GM13977 (cell line): ENCODE data around the gene IPCEF1.

ENCODE experiments used
- DNase-seq: peaks from one replicate; pipeline ENCODE4 v3.0.0; 2012; ENCODE audit warnings: low spot score
- CTCF ChIP-seq: IDR thresholded peaks from 2 replicates; pipeline ENCODE4 v1.5.1; 2012; ENCODE audit warnings: mild to moderate bottlenecking, control low read depth; ENCODE audit not compliant: insufficient read depth; ENCODE audit errors: extremely low read depth, missing control alignments
- in situ Hi-C: fragments of 300-500 bp; cut with MboI; formaldehyde crosslinking; loops from one replicate; pipeline ENCODE4 v1.12.0; 2022; ENCODE audit warnings: low sequenced_read_pairs, low pct_unique_long_range_greater_than_20kb, mixed read lengths, inconsistent platforms; ENCODE audit not compliant: unreplicated experiment

Gene IPCEF1

GRCh38 chr6:154138793-154139192, 217.8 kb downstream of the IPCEF1 start:
- no peak for TF ChIP-seq CTCF
- in situ Hi-C loops = no loop called here
- DNase-seq = no peak

GRCh38 chr6:154134471-154135147, 222.0 kb downstream of the IPCEF1 start:
- no peak for TF ChIP-seq CTCF
- in situ Hi-C loops = no loop called here
- no peak for DNase-seq

- no peak for DNase-seq
- in situ Hi-C loops = no loop called here
- TF ChIP-seq CTCF = no peak
Measured at GRCh38 chr6:154127657-154128056, 228.9 kb downstream of the IPCEF1 start.

GRCh38 chr6:154125421-154125820, 231.2 kb downstream of the IPCEF1 start:
- TF ChIP-seq CTCF = no peak
- in situ Hi-C loops = no loop called here
- no peak for DNase-seq

GRCh38 chr6:154123155-154123956, 233.2 kb downstream of the IPCEF1 start:
- in situ Hi-C loops = no loop called here
- no peak for TF ChIP-seq CTCF
- no peak for DNase-seq

GRCh38 chr6:154122195-154122925, 234.2 kb downstream of the IPCEF1 start:
- in situ Hi-C loops = no loop called here

More at GRCh38 chr6:154122195-154122925, 234.2 kb downstream of the IPCEF1 start:
- TF ChIP-seq CTCF = no peak
- no peak for DNase-seq
